SK-N-SH (cell line): Measurements from ENCODE around the gene STK17B. TPM values are rescaled to one million over a fixed set of nuclear protein-coding genes. Genes with fewer than 3 reads are reported as not detected.

ENCODE experiments used
- CTCF ChIA-PET: fragments of 300-600, 350-600 bp; formaldehyde crosslinking; extraction: SDS; loops from one replicate; lab custom pipeline; 2021; lab: Yijun Ruan, JAX
- POLR2A ChIA-PET: fragments of 350-600 bp; sonication (Branson Sonifier 250); formaldehyde crosslinking; extraction: SDS; loops from one replicate; lab custom pipeline; 2020; ENCODE audit warnings: antibody characterized with exemption, inconsistent platforms; lab: Yijun Ruan, JAX
- DNase-seq: peaks from one replicate; pipeline ENCODE4 v3.0.0; 2012
- H2AFZ ChIP-seq: fragments of 200-600 bp; sonication (generic); 2 replicates; pipeline ENCODE4 v1.8.1; 2016; ENCODE audit warnings: antibody characterized with exemption, mild to moderate bottlenecking, low read depth
- H3F3A ChIP-seq: fragments of 200-600 bp; sonication (generic); replicated peaks from 2 replicates; pipeline ENCODE3; 2016; ENCODE audit warnings: antibody characterized with exemption, mild to moderate bottlenecking; ENCODE audit not compliant: insufficient read depth
- H3K27ac ChIP-seq, 2 experiments: fragments of 200-500 bp in 1 of 2; fragments of 200-600 bp in 1 of 2; sonication (Bioruptor generic) in 1 of 2; sonication (generic), shearing (Covaris generic) in 1 of 2; 2 replicates each; pipeline versions ENCODE4 v1.5.1 to v1.6.1; 2014 to 2016; ENCODE audit warnings: low read depth in 2 of 2, inconsistent platforms in 1 of 2, low read length in 1 of 2, mild to moderate bottlenecking in 1 of 2, mixed read lengths in 1 of 2
- H3K27me3 ChIP-seq: fragments of 200-600 bp; sonication (generic), shearing (Covaris generic); 2 replicates; pipeline ENCODE4 v1.6.1; 2016; ENCODE audit warnings: mixed run types; ENCODE audit not compliant: insufficient read depth
- H3K36me3 ChIP-seq, 2 experiments: fragments of 200-500 bp in 1 of 2; fragments of 200-600 bp in 1 of 2; sonication (Bioruptor generic) in 1 of 2; sonication (generic) in 1 of 2; replicated peaks in 1 of 2; 2 replicates each; pipeline versions ENCODE3 to v1.5.1; 2014 to 2016; ENCODE audit warnings: low read length in 1 of 2, mild to moderate bottlenecking in 1 of 2; ENCODE audit not compliant: insufficient read depth in 2 of 2, control insufficient read depth in 1 of 2
- H3K4me1 ChIP-seq, 2 experiments: fragments of 200-500 bp in 1 of 2; fragments of 200-600 bp in 1 of 2; sonication (Bioruptor generic) in 1 of 2; sonication (generic), shearing (Covaris generic) in 1 of 2; 2 replicates each; pipeline versions ENCODE4 v1.5.1 to v1.6.1; 2014 to 2016; ENCODE audit warnings: low read depth in 1 of 2, low read length in 1 of 2, mixed run types in 1 of 2; ENCODE audit not compliant: insufficient read depth in 2 of 2, control insufficient read depth in 1 of 2
- H3K4me2 ChIP-seq: fragments of 200-600 bp; sonication (generic), shearing (Covaris generic); 2 replicates; pipeline ENCODE4 v1.6.1; 2017; ENCODE audit warnings: mixed run types
- H3K4me3 ChIP-seq, 2 experiments: fragments of 200-500 bp in 1 of 2; fragments of 200-600 bp in 1 of 2; sonication (Bioruptor generic) in 1 of 2; sonication (generic), shearing (Covaris generic) in 1 of 2; 2 replicates each; pipeline versions ENCODE4 v1.5.1 to v1.8.1; 2014 to 2016; ENCODE audit warnings: low read depth in 2 of 2, inconsistent platforms in 1 of 2, low read length in 1 of 2, mild to moderate bottlenecking in 1 of 2, mixed read lengths in 1 of 2, moderate library complexity in 1 of 2
- H3K79me2 ChIP-seq: fragments of 200-600 bp; sonication (generic); 2 replicates; pipeline ENCODE4 v1.8.1; 2017; ENCODE audit warnings: mild to moderate bottlenecking; ENCODE audit not compliant: insufficient read depth
- H3K9ac ChIP-seq: fragments of 200-600 bp; sonication (generic); 2 replicates; pipeline ENCODE4 v1.6.1; 2017; ENCODE audit warnings: mixed run types
- H3K9me2 ChIP-seq: fragments of 200-600 bp; sonication (generic); 2 replicates; pipeline ENCODE4 v1.6.1; 2017; ENCODE audit warnings: mixed run types
- H3K9me3 ChIP-seq: fragments of 200-600 bp; sonication (generic); 2 replicates; pipeline ENCODE4 v1.6.1; 2017; ENCODE audit warnings: mixed run types, mild to moderate bottlenecking, moderate library complexity
- H4K20me1 ChIP-seq: fragments of 200-600 bp; sonication (generic); 2 replicates; pipeline ENCODE4 v1.6.1; 2017; ENCODE audit warnings: mild to moderate bottlenecking, mixed run types; ENCODE audit not compliant: insufficient read depth
- CHD2 ChIP-seq: fragments of 150-350 bp; IDR thresholded peaks from 2 replicates; pipeline ENCODE4 v1.6.1; 2018; ENCODE audit warnings: low read length; ENCODE audit not compliant: partially characterized antibody
- CTCF ChIP-seq: fragments of 200-600 bp; sonication (generic); IDR thresholded peaks from 2 replicates; pipeline ENCODE4 v1.6.1; 2017; ENCODE audit warnings: antibody characterized with exemption, mild to moderate bottlenecking, moderate library complexity
- ELF1 ChIP-seq: IDR thresholded peaks from 2 replicates; pipeline ENCODE4 v1.4.0; 2012
- FOXJ3 ChIP-seq: sonication (generic); formaldehyde crosslinking; IDR thresholded peaks from 2 replicates; pipeline ENCODE4 v1.5.1; 2020; ENCODE audit warnings: mild to moderate bottlenecking, missing genetic modification reagents
- GABPA ChIP-seq: IDR thresholded peaks from 2 replicates; pipeline ENCODE4 v1.4.0; 2012; ENCODE audit warnings: low read depth, mild to moderate bottlenecking
- GATA2 ChIP-seq: sonication (generic); formaldehyde crosslinking; IDR thresholded peaks from 2 replicates; pipeline ENCODE4 v1.5.0; 2020; ENCODE audit warnings: mild to moderate bottlenecking, missing genetic modification reagents
- IRF3 ChIP-seq: fragments of 150-350 bp; IDR thresholded peaks from 2 replicates; pipeline ENCODE4 v1.6.1; 2016; ENCODE audit warnings: mild to moderate bottlenecking, low read depth, low read length
- MEF2A ChIP-seq: IDR thresholded peaks from 2 replicates; pipeline ENCODE4 v1.4.0; 2012; ENCODE audit warnings: low read depth, borderline replicate concordance
- POLR2AphosphoS5 ChIP-seq: IDR thresholded peaks from 2 replicates; pipeline ENCODE4 v1.6.1; 2012; ENCODE audit warnings: low read depth, low read length
- RAD21 ChIP-seq: IDR thresholded peaks from 2 replicates; pipeline ENCODE4 v1.6.1; 2012; ENCODE audit warnings: mild to moderate bottlenecking, low read length
- RCOR1 ChIP-seq: fragments of 150-350 bp; IDR thresholded peaks from 2 replicates; pipeline ENCODE4 v1.6.1; 2017; ENCODE audit warnings: antibody characterized with exemption, low read length
- REST ChIP-seq: IDR thresholded peaks from 2 replicates; pipeline ENCODE4 v1.6.1; 2012; ENCODE audit warnings: mild to moderate bottlenecking, low read depth, low read length, moderate library complexity
- SMC3 ChIP-seq: IDR thresholded peaks from 2 replicates; pipeline ENCODE4 v1.6.1; 2012; ENCODE audit warnings: low read depth, low read length, improper control_type of control experiment
- TCF12 ChIP-seq: IDR thresholded peaks from 2 replicates; pipeline ENCODE4 v1.4.0; 2012
- USF1 ChIP-seq: IDR thresholded peaks from 2 replicates; pipeline ENCODE4 v1.4.0; 2012; ENCODE audit warnings: low read depth, borderline replicate concordance
- YY1 ChIP-seq: IDR thresholded peaks from 2 replicates; pipeline ENCODE4 v1.4.0; 2012; ENCODE audit warnings: low read depth, mild to moderate bottlenecking
- WGBS: methylation state at CpG from one replicate; pipeline ENCODE4 v1.1.6; 2017; ENCODE audit warnings: low lambda C conversion rate; 5-methylcytosine and 5-hydroxymethylcytosine counted together
- polyA plus RNA-seq, 3 experiments: library from polyadenylated mRNA; depleted of rRNA; stranded (reverse); fragments of >200 nt; gene quantifications; 2 replicates each; pipeline ENCODE4 v1.2.3, GENCODE V29; 2012

STK17B gene
- polyA plus RNA-seq, 1 of the 3 experiments (the other 2 are of a cell fraction) = 5.1 TPM

GRCh38 chr2:196208915-196209314, 37.5 kb upstream of the STK17B start:
- TF ChIP-seq SMC3 = no peak
- no peak for TF ChIP-seq POLR2AphosphoS5
- no peak for TF ChIP-seq GABPA
- TF ChIP-seq TCF12 = no peak
- no peak for TF ChIP-seq ELF1
- no peak for TF ChIP-seq FOXJ3 (CRISPR knock-in tag)
- TF ChIP-seq GATA2 (CRISPR knock-in tag) = no peak
- no peak for TF ChIP-seq REST
- TF ChIP-seq YY1 = no peak
- no peak for TF ChIP-seq IRF3
- no peak for TF ChIP-seq RAD21
- no peak for TF ChIP-seq RCOR1
- TF ChIP-seq USF1 = no peak
- no peak for TF ChIP-seq CTCF
- TF ChIP-seq CHD2 = no peak
- TF ChIP-seq MEF2A = no peak
- no peaks in the 10 kb centered on the region for H3K9me2 ChIP-seq
- CTCF ChIA-PET = no interaction called here
- H4K20me1 ChIP-seq = no peaks in the 10 kb centered on the region
- peaks cover 0 to 9% of the 10 kb centered on the region in 2 experiments; a peak in 3 of 4 replicates for H3K4me1 ChIP-seq
- H3K9me3 ChIP-seq = no peaks in the 10 kb centered on the region
- no peak overlapping the region for H3K4me3 ChIP-seq
- H3K27me3 ChIP-seq = no peaks in the 10 kb centered on the region
- H3K79me2 ChIP-seq = no peaks in the 10 kb centered on the region
- no peak overlapping the region for H2AFZ ChIP-seq
- WGBS = 65% methylated on average over 1 of the region's 1 CpG
- peaks cover 2% of the 10 kb centered on the region for H3F3A ChIP-seq
- H3K9ac ChIP-seq = no peak overlapping the region
- POLR2A ChIA-PET = no interaction called here
- H3K27ac ChIP-seq = no peak overlapping the region
- no peak for DNase-seq
- peaks cover 0 to 76% of the 10 kb centered on the region in 2 experiments for H3K36me3 ChIP-seq
- no peak overlapping the region for H3K4me2 ChIP-seq
